Stimulated activated CD4-positive, alpha-beta T cell treated with anti-CD3 and anti-CD28 coated beads, Interleukin-15, amount 100 ng/mL, for 48 hours (primary cell): ENCODE measurements around the gene ZCWPW1.

Experiments used
- DNase-seq, 2 donors: peaks; one replicate each; pipeline ENCODE4 v3.0.0-alpha.2; 2020; ENCODE audit warnings: low read depth in 2 of 2

ZCWPW1 gene

GRCh38 chr7:100432621-100433275, 4.2 kb upstream of the ZCWPW1 start:
- DNase-seq: no peak

DNA sequence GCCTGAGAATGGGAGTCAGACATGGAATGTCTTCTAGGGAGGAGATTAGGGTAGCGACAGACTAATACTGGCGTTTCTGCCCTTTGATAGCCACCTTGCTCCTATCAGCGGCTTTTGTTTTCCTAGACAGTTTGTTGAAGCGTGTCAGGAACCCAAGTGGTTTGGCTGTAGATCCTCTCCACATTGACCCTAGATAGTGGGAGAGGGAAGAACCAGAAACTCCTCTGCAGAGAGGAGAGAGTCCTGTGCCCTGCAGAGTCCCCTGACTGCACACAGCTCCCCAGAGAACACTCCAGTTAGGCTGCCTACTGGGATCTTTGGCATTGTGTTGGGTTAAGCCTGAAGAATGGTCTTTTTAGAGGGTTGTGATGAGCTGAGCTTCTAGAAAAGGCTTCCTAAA, 3.5 kb upstream of the ZCWPW1 start:
- no peak for DNase-seq

DNA sequence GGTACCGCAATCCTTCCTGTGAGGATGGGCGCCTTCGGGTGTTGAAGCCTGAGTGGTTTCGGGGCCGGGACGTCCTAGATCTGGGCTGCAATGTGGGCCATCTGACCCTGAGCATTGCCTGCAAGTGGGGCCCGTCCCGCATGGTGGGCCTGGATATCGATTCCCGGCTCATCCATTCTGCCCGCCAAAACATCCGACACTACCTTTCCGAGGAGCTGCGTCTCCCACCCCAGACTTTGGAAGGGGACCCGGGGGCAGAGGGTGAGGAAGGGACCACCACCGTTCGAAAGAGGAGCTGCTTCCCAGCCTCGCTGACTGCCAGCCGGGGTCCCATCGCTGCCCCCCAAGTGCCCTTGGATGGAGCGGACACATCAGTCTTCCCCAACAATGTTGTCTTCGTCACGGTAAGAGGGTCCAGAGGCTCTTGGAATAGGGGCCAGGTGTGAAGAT, 2.8 kb upstream of the ZCWPW1 start:
- no peak for DNase-seq

GRCh38 chr7:100430493-100431285, 2.2 kb upstream of the ZCWPW1 start:
- DNase-seq: no peak

GRCh38 chr7:100429637-100430492, 1.4 kb upstream of the ZCWPW1 start, which contains the start of gene MEPCE:
Gene MEPCE, plus strand, starts transcription at chr7:100429831. Its CDS starts 188 bp downstream, at chr7:100430019.
- DNase-seq: peak; percentile 93 to 94

DNA sequence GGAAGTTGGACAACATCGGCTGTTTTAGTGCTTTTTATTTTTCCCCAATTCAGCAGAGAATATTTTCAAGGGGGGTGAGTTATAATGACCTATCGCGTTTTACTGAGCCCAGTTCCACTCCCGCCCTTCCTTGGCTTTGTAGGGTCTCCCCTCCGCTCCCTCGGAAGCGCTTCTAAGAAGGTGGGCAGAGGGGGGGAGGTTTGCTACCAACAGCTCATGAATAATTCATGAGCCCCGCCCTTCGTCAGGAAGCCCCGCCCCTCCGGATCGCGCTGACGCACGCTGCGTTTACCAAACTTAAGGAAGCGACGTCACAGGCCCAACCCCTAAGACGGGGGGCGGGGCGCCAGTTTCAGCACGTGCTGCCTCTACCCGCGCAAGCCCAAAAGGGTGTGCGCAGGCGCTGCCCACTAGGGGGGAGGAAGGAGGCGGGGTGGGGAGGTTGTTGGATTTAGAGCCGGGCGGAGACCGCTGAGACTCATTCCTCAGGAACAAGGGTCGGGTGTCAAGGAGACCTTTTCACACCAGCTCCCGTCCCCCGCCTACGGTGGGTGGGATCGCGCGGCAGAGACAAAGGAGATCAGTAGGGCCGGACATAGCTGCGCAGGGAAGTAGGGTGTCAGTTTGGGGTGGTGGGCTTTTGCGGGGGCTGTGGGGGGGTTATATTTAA, 599 bp upstream of the ZCWPW1 start:
- peak; percentile 100 for DNase-seq

DNA sequence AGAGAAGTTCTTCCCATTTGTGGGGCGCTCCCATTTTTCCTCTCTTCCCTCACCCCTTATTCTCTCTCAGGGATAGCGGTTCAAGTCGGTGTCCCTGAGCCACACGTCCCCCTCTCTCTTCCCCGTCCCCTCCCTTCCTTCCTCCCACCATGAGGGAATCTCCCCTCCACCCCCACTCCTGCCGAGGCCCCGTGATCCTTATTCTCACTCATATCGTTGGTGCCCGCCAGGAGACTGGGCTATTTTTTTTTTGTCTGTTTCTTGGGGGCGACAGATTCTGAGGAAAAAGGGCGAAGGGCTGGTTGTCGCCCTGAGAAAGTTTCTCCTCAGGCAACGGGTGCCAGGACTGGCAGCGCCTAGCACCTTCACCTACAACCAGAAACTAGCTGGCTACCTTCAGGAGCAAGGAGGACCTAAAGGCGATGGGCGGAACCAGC, 723 bp downstream of the ZCWPW1 start:
- DNase-seq: no peak

GRCh38 chr7:100426516-100426915, 2.0 kb downstream of the ZCWPW1 start:
- no peak for DNase-seq

DNA sequence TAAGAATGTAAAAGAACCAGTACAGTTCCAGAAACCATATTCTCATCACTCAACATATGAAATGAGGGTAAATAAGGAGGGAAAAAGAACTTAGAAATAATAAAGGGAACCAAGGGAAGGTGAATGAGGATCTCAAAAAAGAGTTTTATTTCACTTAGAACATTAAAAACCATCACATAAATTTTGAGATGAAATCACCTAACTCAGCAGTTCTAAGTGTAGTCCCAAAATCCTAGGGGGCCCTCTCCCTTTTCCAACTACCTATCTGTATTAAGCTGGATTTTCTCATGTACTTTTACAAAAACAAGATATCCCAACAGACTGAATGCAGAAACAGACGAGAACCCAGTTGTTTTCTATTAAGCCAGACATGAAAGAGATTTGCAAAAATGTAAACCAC, 3.2 kb downstream of the ZCWPW1 start:
- DNase-seq: no peak

DNA sequence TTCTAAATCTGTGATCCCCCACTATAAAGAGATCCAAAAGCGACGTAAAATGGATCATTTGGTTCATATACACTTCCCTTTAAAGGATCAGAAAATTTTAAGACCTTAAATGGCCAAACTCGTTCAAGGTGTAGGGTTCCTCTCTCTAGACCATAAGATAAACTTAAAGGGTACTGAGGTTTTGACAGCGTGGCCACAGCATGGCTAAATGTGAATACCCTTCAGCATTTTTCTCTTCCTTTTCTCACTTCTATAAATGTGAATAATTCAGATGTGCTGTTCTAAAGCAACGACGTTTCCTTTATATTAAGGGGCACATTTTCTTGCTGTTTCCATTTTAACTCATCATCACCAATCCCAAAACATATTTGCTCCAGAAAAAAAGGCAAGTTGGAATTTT, 5.2 kb downstream of the ZCWPW1 start:
- DNase-seq: no peak

- DNase-seq: no peak
These were observed 8.8 kb downstream of the ZCWPW1 start for GRCh38 chr7:100419660-100420226.

DNA sequence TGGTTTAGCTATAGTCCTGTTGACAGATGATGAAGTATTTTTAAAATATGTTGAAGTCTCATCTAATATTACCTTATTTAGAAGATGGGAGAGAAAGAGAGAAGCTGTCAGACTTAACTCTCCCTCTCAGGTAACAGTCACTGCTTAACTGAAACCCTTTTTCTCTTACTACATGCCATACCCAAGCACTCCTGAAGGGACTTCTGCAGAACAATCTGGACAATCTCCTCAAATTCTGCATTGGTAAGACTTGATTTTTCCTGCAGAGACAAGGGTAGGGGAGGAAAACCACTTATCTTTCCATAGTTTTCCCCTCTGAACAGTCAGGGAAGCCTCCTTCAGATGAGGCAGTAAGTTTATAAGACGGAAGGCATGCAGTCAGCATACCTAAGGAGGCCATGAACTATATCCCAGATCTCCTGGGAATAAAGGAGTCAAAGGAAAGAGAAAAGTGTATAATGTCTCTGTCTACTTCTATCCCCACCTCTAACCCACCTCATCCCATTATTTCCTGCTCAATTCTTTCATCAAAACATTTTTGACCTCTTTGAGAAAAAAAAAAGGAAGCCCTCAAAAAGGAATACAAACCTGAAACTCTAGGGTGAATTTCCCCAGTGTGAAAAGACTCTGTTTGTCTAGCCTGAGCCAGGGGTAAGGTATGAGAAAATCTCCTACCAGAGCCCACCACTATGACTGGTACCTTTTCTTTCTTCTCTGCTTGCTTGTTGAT, 9.4 kb downstream of the ZCWPW1 start:
- no peak for DNase-seq

GRCh38 chr7:100415448-100415847, 13.1 kb downstream of the ZCWPW1 start:
- DNase-seq: no peak

- no peak for DNase-seq
These were observed 14.6 kb downstream of the ZCWPW1 start for GRCh38 chr7:100413889-100414288.

DNA sequence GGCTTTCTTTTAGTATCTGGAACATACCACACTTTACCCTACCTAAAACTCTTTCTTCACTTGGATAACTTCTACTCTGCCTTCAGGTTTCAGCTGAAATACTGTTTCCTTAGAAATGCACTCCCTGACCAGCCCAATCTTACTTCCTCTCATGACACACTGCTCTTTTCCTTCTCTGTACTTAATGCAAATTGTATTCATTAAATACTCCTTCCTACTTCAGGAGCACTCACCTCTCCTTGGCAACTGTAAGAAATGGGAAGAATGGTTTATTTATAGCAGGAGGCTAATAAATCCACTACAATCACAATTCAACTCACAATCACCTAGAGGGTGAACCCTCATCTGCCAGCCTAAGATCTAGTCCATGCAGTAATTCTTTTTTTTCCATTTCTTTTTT, 15.2 kb downstream of the ZCWPW1 start:
- DNase-seq: no peak

DNA sequence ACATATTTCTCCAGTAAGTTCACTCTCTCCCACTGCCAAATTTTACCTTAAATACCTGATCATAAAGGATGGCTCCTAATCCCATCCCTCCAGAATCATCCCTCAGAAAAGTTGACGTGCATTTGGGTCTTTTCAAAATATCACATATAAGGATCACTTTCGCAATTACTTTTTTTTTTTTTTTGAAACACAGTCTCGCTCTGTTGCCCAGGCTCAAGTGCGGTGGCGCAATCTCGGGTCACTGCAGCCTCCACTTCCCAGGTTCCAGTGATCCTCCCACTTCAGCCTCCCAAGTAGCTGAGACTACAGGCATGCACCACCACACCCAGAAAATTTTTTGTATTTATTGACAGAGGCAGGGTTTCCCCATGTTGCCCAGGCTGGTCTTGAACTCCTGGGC, 17.4 kb downstream of the ZCWPW1 start:
- DNase-seq: no peak

DNA sequence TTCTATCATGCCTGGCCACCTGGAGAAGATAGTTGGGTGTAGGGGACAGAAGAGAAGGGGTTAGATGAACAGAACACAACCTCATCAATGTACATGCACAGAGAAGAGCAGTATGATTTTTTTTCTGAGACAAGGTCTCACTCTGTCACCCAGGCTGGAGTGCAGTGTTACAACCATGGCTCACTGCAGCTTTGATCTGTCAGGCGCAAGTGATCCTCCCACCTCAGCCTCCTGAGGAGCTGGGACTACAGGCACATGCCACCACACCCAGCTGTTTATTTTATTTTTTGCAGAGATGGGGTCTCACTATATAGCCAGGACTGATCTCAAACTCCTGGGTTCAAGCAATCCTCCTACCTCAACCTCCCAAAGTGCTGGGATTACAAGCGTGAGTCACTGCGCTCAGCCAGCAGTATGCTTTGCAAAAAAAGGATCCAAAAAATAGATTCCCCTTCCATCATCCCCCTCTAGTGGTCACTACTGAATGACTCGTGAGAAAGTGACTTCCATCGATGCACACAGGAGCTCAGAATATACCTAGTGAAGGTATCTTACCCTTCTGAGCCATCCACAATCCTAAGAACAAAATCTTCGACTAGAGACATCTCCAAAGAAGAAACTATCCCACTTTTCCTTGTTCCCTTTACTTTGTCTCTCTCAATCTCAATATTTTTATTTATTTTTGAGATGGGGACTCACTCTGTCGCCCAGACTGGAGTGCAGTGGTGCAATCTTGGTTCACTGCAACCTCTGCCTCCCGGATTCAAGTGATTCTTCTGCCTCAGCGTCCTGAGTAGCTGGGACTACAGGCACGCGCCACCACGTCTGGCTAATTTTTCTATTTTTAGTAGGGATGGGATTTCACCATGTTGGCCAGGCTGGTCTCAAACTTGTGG, 21.0 kb downstream of the ZCWPW1 start:
- peak in 1 of 2 donors; percentile 23 for DNase-seq

GRCh38 chr7:100406767-100407166, 21.7 kb downstream of the ZCWPW1 start:
- DNase-seq: no peak

- no peak for DNase-seq
These were observed 26.3 kb downstream of the ZCWPW1 start for GRCh38 chr7:100402241-100402640.

DNA sequence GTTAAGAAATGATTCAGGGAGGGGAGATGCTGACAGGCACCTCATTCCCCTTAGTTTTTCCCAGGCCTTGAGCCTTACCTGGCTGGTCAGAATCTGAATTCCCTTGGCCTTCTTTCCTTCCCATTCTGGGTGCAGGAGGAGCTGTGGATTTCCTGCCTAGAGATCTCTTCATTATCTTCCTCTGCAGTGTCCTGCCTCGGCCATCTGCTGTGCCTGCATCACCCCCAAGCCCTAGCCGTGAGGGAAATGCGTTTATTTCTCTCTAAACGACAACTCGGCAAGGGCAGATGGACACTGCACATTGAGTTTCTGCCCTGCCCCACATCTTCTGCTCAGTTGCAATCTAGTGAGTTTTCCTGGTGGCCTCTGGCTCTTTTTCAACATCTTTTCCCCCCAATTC, 26.7 kb downstream of the ZCWPW1 start:
- DNase-seq: no peak
